K562 (cell line): Measurements from ENCODE around the gene BFSP1. TPM values are rescaled to one million over a fixed set of nuclear protein-coding genes. Genes with fewer than 3 reads are reported as not detected.

Experiments
- ARID3B ChIP-seq: fragments of 250-450 bp; sonication (Bioruptor Pico); IDR thresholded peaks from 2 replicates; pipeline ENCODE4 v1.4.0; 2020; ENCODE audit warnings: borderline replicate concordance
- BHLHE40 ChIP-seq: IDR thresholded peaks from 2 replicates; pipeline ENCODE4 v1.6.1; 2011; ENCODE audit warnings: low read length, improper control_type of control experiment
- DDX20 ChIP-seq: fragments of 450-650 bp; IDR thresholded peaks from 2 replicates; pipeline ENCODE4 v1.6.1; 2016; ENCODE audit warnings: missing genetic modification characterization, low read depth, mild to moderate bottlenecking, missing compliant biosample characterization, moderate library complexity
- DIDO1 ChIP-seq: fragments of 450-650 bp; IDR thresholded peaks from 2 replicates; pipeline ENCODE4 v1.6.1; 2016; ENCODE audit warnings: low read depth, missing biosample characterization, missing genetic modification characterization
- E2F6 ChIP-seq, 2 experiments: IDR thresholded peaks; 2 replicates each; pipeline ENCODE4 v1.6.1; 2011; ENCODE audit warnings: borderline replicate concordance in 1 of 2, control low read depth in 1 of 2, low read depth in 1 of 2, low read length in 1 of 2, mild to moderate bottlenecking in 1 of 2, mixed read lengths in 1 of 2, moderate library complexity in 1 of 2; ENCODE audit not compliant: insufficient read depth in 1 of 2, insufficient read length in 1 of 2, poor library complexity in 1 of 2, severe bottlenecking in 1 of 2; ENCODE audit errors: extremely low read depth in 1 of 2
- EGR1 ChIP-seq: fragments of 450-650 bp; conservative IDR thresholded peaks from 2 replicates; pipeline ENCODE4 v1.6.1; 2017; ENCODE audit warnings: mild to moderate bottlenecking
- EP300 ChIP-seq: IDR thresholded peaks from 2 replicates; pipeline ENCODE4 v1.6.1; 2012; ENCODE audit warnings: low read length, improper control_type of control experiment
- HMGN3 ChIP-seq: IDR thresholded peaks from 2 replicates; pipeline ENCODE4 v1.6.1; 2011; ENCODE audit warnings: borderline replicate concordance, low read depth, mild to moderate bottlenecking, mixed read lengths, low read length; ENCODE audit not compliant: insufficient read length; ENCODE audit errors: extremely low read depth
- MBD2 ChIP-seq: sonication (generic); IDR thresholded peaks from 2 replicates; pipeline ENCODE4 v1.6.1; 2016; ENCODE audit warnings: low read depth, borderline replicate concordance
- RCOR1 ChIP-seq, 2 experiments: IDR thresholded peaks; 2 replicates each; pipeline ENCODE4 v1.6.1; 2012; ENCODE audit warnings: low read depth in 2 of 2, low read length in 2 of 2, borderline replicate concordance in 1 of 2, improper control_type of control experiment in 1 of 2
- SMARCB1 ChIP-seq: IDR thresholded peaks from 2 replicates; pipeline ENCODE4 v1.6.1; 2011; ENCODE audit warnings: improper control_type of control experiment, low read depth; ENCODE audit not compliant: insufficient read length
- SNAPC5 ChIP-seq: fragments of 250-450 bp; sonication (Bioruptor Pico); IDR thresholded peaks from 2 replicates; pipeline ENCODE4 v1.8.0; 2021; ENCODE audit warnings: moderate library complexity, mild to moderate bottlenecking, inconsistent platforms
- SP2 ChIP-seq: IDR thresholded peaks from 2 replicates; pipeline ENCODE4 v1.6.1; 2011; ENCODE audit warnings: mild to moderate bottlenecking, low read depth, low read length, moderate library complexity; ENCODE audit not compliant: poor library complexity, severe bottlenecking; ENCODE audit errors: extremely low read depth
- TAF7 ChIP-seq: fragments of 450-650 bp; IDR thresholded peaks from 2 replicates; pipeline ENCODE4 v1.6.1; 2016; ENCODE audit warnings: missing genetic modification characterization, missing compliant biosample characterization
- TSC22D4 ChIP-seq: fragments of 450-650 bp; IDR thresholded peaks from 2 replicates; pipeline ENCODE4 v1.6.1; 2016; ENCODE audit warnings: missing genetic modification characterization, missing biosample characterization, control low read depth
- ZBTB12 ChIP-seq: fragments of 250-450 bp; sonication (Bioruptor Pico); IDR thresholded peaks from 2 replicates; pipeline ENCODE4 v1.4.0; 2020
- ZBTB49 ChIP-seq: sonication (generic); formaldehyde crosslinking; IDR thresholded peaks from 2 replicates; pipeline ENCODE4 v1.8.0; 2022; ENCODE audit warnings: missing genetic modification reagents, mild to moderate bottlenecking, borderline replicate concordance
- ZBTB8A ChIP-seq: fragments of 450-650 bp; IDR thresholded peaks from 2 replicates; pipeline ENCODE4 v1.6.1; 2018; ENCODE audit warnings: mild to moderate bottlenecking, moderate library complexity; ENCODE audit not compliant: partially characterized antibody
- ZNF764 ChIP-seq: fragments of 250-450 bp; sonication (Bioruptor Pico); IDR thresholded peaks from 2 replicates; pipeline ENCODE4 v1.4.0; 2020; ENCODE audit warnings: low read depth, mild to moderate bottlenecking, moderate library complexity
- polyA plus RNA-seq, 8 experiments: library from polyadenylated mRNA; depleted of rRNA in 4 of 8; stranded (reverse) in 5 of 8; unstranded in 3 of 8; fragments of >200 nt; fragmentation: Nextera tagmentation in 2 of 8; fragmentation: Illumina TruSeq in 1 of 8; extraction: Ambion mirVana in 2 of 8; extraction: Trizol in 1 of 8; gene quantifications; 2 replicates each; pipeline versions ENCODE4 v1.2.1 to v1.2.3, GENCODE V29; 2011 to 2014; ENCODE audit warnings: inconsistent platforms in 1 of 8, missing spikeins in 1 of 8
- total RNA-seq, 7 experiments: library from RNA; depleted of rRNA in 6 of 7; stranded (reverse); fragments of >200 nt in 6 of 7; fragmentation: Illumina TruSeq in 2 of 7; extraction: Trizol in 2 of 7; gene quantifications; 2 replicates each; pipeline versions ENCODE4 v1.2.1 to v1.2.3, GENCODE V29; 2011 to 2021; ENCODE audit warnings: low replicate concordance in 1 of 7
- TF ChIP-seq, protein P1 (sequence below): fragments of 450-650 bp; IDR thresholded peaks from 2 replicates; pipeline ENCODE4 v1.6.1; 2016

Gene BFSP1
- total and polyA plus RNA-seq, 9 of the 15 experiments (the other 6 are each of a cell fraction or from before 2014, with no cell fraction given) = 0.09 to 0.86 (median 0.40) TPM

- TF ChIP-seq ZBTB49 (CRISPR knock-in tag) (no peak), SNAPC5 (CRISPR knock-in tag) (no peak), ZBTB12 (no peak), ARID3B (CRISPR knock-in tag) (no peak), HMGN3 (no peak), BHLHE40 (no peak), RCOR1 (IDR thresholded peaks at IDR 0.05; ENCODE audit: borderline replicate concordance in 1 of 2, low read depth in 2 of 2, low read length in 2 of 2) (peak in 1 of 2 experiments; percentile 93; a peak in 2 of 4 replicates), EGR1 (no peak), SP2 (no peak), E2F6 (IDR thresholded peaks at IDR 0.05; ENCODE audit: borderline replicate concordance in 1 of 2, extremely low read depth in 1 of 2, insufficient read depth in 1 of 2, insufficient read length in 1 of 2, low read depth in 1 of 2, low read length in 1 of 2, poor library complexity in 1 of 2, severe bottlenecking in 1 of 2) (no peak), DIDO1 (tag) (no peak), MBD2 (no peak), DDX20 (tag) (no peak), TAF7 (tag) (no peak), ZNF764 (no peak), TSC22D4 (tag) (no peak), EP300 (peak; percentile 57), SMARCB1 (no peak), ZBTB8A (no peak)
- TF ChIP-seq, protein P1, sequence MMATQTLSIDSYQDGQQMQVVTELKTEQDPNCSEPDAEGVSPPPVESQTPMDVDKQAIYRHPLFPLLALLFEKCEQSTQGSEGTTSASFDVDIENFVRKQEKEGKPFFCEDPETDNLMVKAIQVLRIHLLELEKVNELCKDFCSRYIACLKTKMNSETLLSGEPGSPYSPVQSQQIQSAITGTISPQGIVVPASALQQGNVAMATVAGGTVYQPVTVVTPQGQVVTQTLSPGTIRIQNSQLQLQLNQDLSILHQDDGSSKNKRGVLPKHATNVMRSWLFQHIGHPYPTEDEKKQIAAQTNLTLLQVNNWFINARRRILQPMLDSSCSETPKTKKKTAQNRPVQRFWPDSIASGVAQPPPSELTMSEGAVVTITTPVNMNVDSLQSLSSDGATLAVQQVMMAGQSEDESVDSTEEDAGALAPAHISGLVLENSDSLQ = no peak
Measured at GRCh38 chr20:17507032-17507431, 24.1 kb downstream of the BFSP1 start (continued).
